Panc1 (cell line): ENCODE results near the gene RPA4. TPM values are rescaled to one million over a fixed set of nuclear protein-coding genes. Genes with fewer than 3 reads are reported as not detected.

Experiments
- ATAC-seq: fragments of 200-7000 bp; cut with Tn5 transposase; 2 replicates; pipeline ENCODE4 v1.9.1; 2020; ENCODE audit warnings: mild to moderate bottlenecking, moderate library complexity
- BruUV-seq: library from RNA; stranded (reverse); fragments of 400-500 nt; replicated peaks from 2 replicates; lab custom pipeline; 2021; lab: Mats Ljungman, UMichigan
- CTCF ChIA-PET: fragments of 300-600 bp; sonication (Branson Sonifier 250); formaldehyde crosslinking; loops from one replicate; lab custom pipeline; 2022; ENCODE audit warnings: antibody characterized with exemption; lab: Charles Lee
- POLR2A ChIA-PET: fragments of 300-600 bp; sonication (Branson Sonifier 250); formaldehyde crosslinking; loops from one replicate; lab custom pipeline; 2022; ENCODE audit warnings: antibody characterized with exemption; lab: Charles Lee
- DNase-seq: peaks from one replicate; pipeline ENCODE4 v3.0.0-alpha.2; 2010; ENCODE audit warnings: low read depth, low spot score
- H3K27ac ChIP-seq: 2 replicates; pipeline ENCODE4 v1.5.1; 2011; ENCODE audit warnings: mild to moderate bottlenecking, low read length, inconsistent platforms
- H3K27me3 ChIP-seq: fragments of 200-500 bp; sonication (Bioruptor generic); 2 replicates; pipeline ENCODE4 v1.6.0; 2014; ENCODE audit warnings: low read length, inconsistent platforms; ENCODE audit not compliant: control insufficient read depth, insufficient read depth
- H3K36me3 ChIP-seq: fragments of 200-500 bp; sonication (Bioruptor generic); 2 replicates; pipeline ENCODE4 v1.5.1; 2014; ENCODE audit warnings: inconsistent platforms, mild to moderate bottlenecking, low read length, moderate library complexity; ENCODE audit not compliant: control insufficient read depth, insufficient read depth
- H3K4me1 ChIP-seq: 2 replicates; pipeline ENCODE4 v1.5.1; 2011; ENCODE audit warnings: inconsistent platforms, mild to moderate bottlenecking, low read length, moderate library complexity; ENCODE audit not compliant: control insufficient read depth, insufficient read depth
- H3K4me3 ChIP-seq, 2 experiments: 2 replicates each; pipeline ENCODE4 v1.5.1; 2011 to 2012; ENCODE audit warnings: low read depth in 2 of 2, low read length in 2 of 2, mild to moderate bottlenecking in 2 of 2, inconsistent platforms in 1 of 2, moderate library complexity in 1 of 2
- H3K9me3 ChIP-seq: fragments of 200-500 bp; sonication (Bioruptor generic); 2 replicates; pipeline ENCODE4 v1.5.1; 2014; ENCODE audit warnings: low read depth, mild to moderate bottlenecking, inconsistent platforms, low read length, moderate library complexity; ENCODE audit not compliant: control insufficient read depth, insufficient read depth
- CTCF ChIP-seq: fragments of 450-650 bp; IDR thresholded peaks from 2 replicates; pipeline ENCODE4 v1.5.1; 2017; ENCODE audit warnings: mild to moderate bottlenecking
- POLR2AphosphoS5 ChIP-seq: IDR thresholded peaks from 2 replicates; pipeline ENCODE4 v1.6.1; 2012; ENCODE audit warnings: mild to moderate bottlenecking, low read depth, low read length, moderate library complexity
- REST ChIP-seq, 2 experiments: IDR thresholded peaks; 2 replicates each; pipeline ENCODE4 v1.6.1; 2011 to 2012; ENCODE audit warnings: low read depth in 2 of 2, control low read depth in 1 of 2, low read length in 1 of 2, mild to moderate bottlenecking in 1 of 2, moderate library complexity in 1 of 2; ENCODE audit not compliant: insufficient read depth in 1 of 2
- SIN3A ChIP-seq: IDR thresholded peaks from 2 replicates; pipeline ENCODE4 v1.6.1; 2012; ENCODE audit warnings: low read depth, mild to moderate bottlenecking, low read length, moderate library complexity, borderline replicate concordance; ENCODE audit not compliant: insufficient read depth
- TCF7L2 ChIP-seq: IDR thresholded peaks from 2 replicates; pipeline ENCODE4 v1.6.1; 2011; ENCODE audit warnings: mild to moderate bottlenecking, low read depth, low read length, inconsistent platforms
- in situ Hi-C: cut with HindIII; loops from 2 replicates; pipeline ENCODE4 v1.10.0; 2016; ENCODE audit warnings: low sequenced_read_pairs, low pct_unique_long_range_greater_than_20kb
- intact Hi-C: fragments of 100-400 bp; cut with micrococcal nuclease; formaldehyde crosslinking; loops from one replicate; pipeline ENCODE4 v1.10.0; 2022; ENCODE audit not compliant: unreplicated experiment
- total RNA-seq: library from RNA; stranded (reverse); gene quantifications from one replicate; pipeline ENCODE4 v1.2.1, GENCODE V29; 2021; ENCODE audit not compliant: unreplicated experiment

The RPA4 gene
- total RNA-seq, 1 experiment from 2014 or later: 0.23 TPM

- H3K27ac ChIP-seq: no peak overlapping the region
- H3K27me3 ChIP-seq: no peaks in the 10 kb centered on the region
- in situ Hi-C loops (no loop called here), intact Hi-C loops (no loop called here)
- H3K36me3 ChIP-seq: no peaks in the 10 kb centered on the region
- ChIA-PET POLR2A (no interaction called here), CTCF (no interaction called here)
- DNase-seq: no peak
- no peaks in the 10 kb centered on the region for H3K4me1 ChIP-seq
- no peak overlapping the region for H3K4me3 ChIP-seq
- BruUV-seq: no TSS peak
- no peaks in the 10 kb centered on the region for H3K9me3 ChIP-seq
- TF ChIP-seq REST (IDR thresholded peaks at IDR 0.05; ENCODE audit: insufficient read depth in 1 of 2, low read depth in 2 of 2, low read length in 1 of 2) (no peak), TCF7L2 (no peak), CTCF (no peak), SIN3A (no peak), POLR2AphosphoS5 (no peak)
- ATAC-seq: no peak
These were observed 36.0 kb downstream of the RPA4 start for GRCh38 chrX:96919672-96920071.

GRCh38 chrX:96924581-96924980 is 40.9 kb downstream of the RPA4 start:
- no peaks in the 10 kb centered on the region for H3K4me1 ChIP-seq
- no peaks in the 10 kb centered on the region for H3K36me3 ChIP-seq
- in situ Hi-C loops (no loop called here), intact Hi-C loops (no loop called here)
- H3K27ac ChIP-seq: no peak overlapping the region
- H3K4me3 ChIP-seq: no peak overlapping the region
- no peaks in the 10 kb centered on the region for H3K27me3 ChIP-seq
- no peak for TF ChIP-seq POLR2AphosphoS5
- no peak for TF ChIP-seq CTCF
- no peak for TF ChIP-seq TCF7L2
- no peak for TF ChIP-seq SIN3A
- TF ChIP-seq REST (IDR thresholded peaks at IDR 0.05; ENCODE audit: insufficient read depth in 1 of 2, low read depth in 2 of 2, low read length in 1 of 2): no peak
- DNase-seq (no peak), ATAC-seq (no peak)
- POLR2A ChIA-PET: no interaction called here
- CTCF ChIA-PET: no interaction called here
- no peaks in the 10 kb centered on the region for H3K9me3 ChIP-seq
- no TSS peak for BruUV-seq
